ENCODE results near the gene REG4.

- TF ChIP-seq ZC3H10 (CRISPR knock-in tag; IDR thresholded peaks at IDR 0.05) (no peak), ESRRG (CRISPR knock-in tag; IDR thresholded peaks at IDR 0.05) (no peak), TCF4 (CRISPR knock-in tag; IDR thresholded peaks at IDR 0.05; ENCODE audit: borderline replicate concordance) (no peak), PPARA (CRISPR knock-in tag; IDR thresholded peaks at IDR 0.05; ENCODE audit: borderline replicate concordance) (no peak)
- TF ChIP-seq, protein P1, sequence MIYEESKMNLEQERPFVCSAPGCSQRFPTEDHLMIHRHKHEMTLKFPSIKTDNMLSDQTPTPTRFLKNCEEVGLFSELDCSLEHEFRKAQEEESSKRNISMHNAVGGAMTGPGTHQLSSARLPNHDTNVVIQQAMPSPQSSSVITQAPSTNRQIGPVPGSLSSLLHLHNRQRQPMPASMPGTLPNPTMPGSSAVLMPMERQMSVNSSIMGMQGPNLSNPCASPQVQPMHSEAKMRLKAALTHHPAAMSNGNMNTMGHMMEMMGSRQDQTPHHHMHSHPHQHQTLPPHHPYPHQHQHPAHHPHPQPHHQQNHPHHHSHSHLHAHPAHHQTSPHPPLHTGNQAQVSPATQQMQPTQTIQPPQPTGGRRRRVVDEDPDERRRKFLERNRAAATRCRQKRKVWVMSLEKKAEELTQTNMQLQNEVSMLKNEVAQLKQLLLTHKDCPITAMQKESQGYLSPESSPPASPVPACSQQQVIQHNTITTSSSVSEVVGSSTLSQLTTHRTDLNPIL (CRISPR knock-in tag; IDR thresholded peaks at IDR 0.05; ENCODE audit: low read depth): no peak
- TF ChIP-seq, protein P2, sequence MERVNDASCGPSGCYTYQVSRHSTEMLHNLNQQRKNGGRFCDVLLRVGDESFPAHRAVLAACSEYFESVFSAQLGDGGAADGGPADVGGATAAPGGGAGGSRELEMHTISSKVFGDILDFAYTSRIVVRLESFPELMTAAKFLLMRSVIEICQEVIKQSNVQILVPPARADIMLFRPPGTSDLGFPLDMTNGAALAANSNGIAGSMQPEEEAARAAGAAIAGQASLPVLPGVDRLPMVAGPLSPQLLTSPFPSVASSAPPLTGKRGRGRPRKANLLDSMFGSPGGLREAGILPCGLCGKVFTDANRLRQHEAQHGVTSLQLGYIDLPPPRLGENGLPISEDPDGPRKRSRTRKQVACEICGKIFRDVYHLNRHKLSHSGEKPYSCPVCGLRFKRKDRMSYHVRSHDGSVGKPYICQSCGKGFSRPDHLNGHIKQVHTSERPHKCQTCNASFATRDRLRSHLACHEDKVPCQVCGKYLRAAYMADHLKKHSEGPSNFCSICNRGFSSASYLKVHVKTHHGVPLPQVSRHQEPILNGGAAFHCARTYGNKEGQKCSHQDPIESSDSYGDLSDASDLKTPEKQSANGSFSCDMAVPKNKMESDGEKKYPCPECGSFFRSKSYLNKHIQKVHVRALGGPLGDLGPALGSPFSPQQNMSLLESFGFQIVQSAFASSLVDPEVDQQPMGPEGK (CRISPR knock-in tag; IDR thresholded peaks at IDR 0.05; ENCODE audit: borderline replicate concordance): no peak
Observed at GRCh38 chr1:119828266-119828665, 17.0 kb upstream of the REG4 start.
